ENCODE data around the gene FOLR2. TPM values are rescaled to one million over a fixed set of nuclear protein-coding genes. Genes with fewer than 3 reads are reported as not detected.

Gene FOLR2
- total RNA-seq, 1 donor from 2014 or later, result 19.4 TPM

- H3K4me3 ChIP-seq, result no peak overlapping the region
- H3K27me3 ChIP-seq, result peaks cover 24% of the 10 kb centered on the region
- H3K27ac ChIP-seq, result no peak overlapping the region
- H3K36me3 ChIP-seq, result peaks cover 0 to 7% of the 10 kb centered on the region in 2 donors
- no peaks in the 10 kb centered on the region for H3K9me3 ChIP-seq
- intact Hi-C loops (cut with DNase I), result no loop called here
- peaks cover 40% of the 10 kb centered on the region for H3K4me1 ChIP-seq
- TF ChIP-seq POLR2AphosphoS5 (IDR thresholded peaks at IDR 0.05; ENCODE audit: insufficient read depth in 1 of 2, low read depth in 1 of 2) (no peak), POLR2A (IDR thresholded peaks at IDR 0.05) (no peak)
- TF ChIP-seq, protein P1, sequence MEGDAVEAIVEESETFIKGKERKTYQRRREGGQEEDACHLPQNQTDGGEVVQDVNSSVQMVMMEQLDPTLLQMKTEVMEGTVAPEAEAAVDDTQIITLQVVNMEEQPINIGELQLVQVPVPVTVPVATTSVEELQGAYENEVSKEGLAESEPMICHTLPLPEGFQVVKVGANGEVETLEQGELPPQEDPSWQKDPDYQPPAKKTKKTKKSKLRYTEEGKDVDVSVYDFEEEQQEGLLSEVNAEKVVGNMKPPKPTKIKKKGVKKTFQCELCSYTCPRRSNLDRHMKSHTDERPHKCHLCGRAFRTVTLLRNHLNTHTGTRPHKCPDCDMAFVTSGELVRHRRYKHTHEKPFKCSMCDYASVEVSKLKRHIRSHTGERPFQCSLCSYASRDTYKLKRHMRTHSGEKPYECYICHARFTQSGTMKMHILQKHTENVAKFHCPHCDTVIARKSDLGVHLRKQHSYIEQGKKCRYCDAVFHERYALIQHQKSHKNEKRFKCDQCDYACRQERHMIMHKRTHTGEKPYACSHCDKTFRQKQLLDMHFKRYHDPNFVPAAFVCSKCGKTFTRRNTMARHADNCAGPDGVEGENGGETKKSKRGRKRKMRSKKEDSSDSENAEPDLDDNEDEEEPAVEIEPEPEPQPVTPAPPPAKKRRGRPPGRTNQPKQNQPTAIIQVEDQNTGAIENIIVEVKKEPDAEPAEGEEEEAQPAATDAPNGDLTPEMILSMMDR (IDR thresholded peaks at IDR 0.05), result no peak
- DNase-seq (ENCODE audit: extremely low spot score in 2 of 2), result no peak
Observed at GRCh38 chr11:72242141-72242540, 25.5 kb downstream of the FOLR2 start.

DNA sequence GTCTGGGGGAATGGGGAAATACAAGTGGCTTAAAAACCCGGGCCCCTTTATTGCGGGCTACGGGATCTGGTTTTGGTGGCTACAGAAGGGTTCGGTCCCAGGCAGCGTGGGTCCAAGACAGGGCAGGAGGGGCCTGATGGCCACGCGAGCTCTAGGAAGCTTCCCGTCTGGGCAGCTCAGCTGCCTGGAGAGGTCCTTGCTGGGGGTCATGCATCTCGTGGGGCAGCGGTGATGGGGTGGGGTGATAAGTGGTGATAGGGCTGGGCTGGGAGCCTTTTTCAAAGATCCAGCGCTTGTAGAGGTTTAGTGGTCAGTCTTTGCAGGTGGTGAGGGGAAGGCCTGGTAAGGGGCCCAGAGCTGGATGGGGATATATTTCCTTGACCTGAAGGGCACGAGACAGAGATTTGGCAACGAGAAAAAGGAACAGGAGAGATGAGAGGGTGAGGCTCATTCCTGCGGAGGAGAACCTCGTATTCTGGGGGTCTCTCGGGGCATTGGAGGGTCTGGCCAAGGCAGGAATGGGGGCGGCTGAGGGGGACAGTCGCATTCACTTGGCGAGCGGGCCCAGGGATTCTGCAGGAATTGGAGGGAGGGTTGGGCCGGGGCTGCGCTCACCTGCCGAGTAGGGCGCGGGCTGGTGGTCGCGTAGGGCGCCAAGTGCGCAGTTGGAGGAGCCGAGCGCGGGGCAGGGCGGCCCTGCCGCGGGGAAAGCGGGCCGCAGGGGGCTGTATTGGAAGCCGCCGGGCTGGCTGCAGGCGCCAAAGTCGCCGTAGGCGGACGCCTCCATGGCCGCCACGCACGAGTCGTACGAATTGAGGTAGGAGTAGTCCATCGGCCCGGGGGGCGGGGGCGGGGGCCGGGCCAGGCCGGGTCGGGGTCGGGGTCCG, 26.8 kb downstream of the FOLR2 start:
- Histone ChIP-seq H3K27me3 (peaks cover 24% of the 10 kb centered on the region), H3K27ac (no peak overlapping the region), H3K4me1 (peaks cover 39% of the 10 kb centered on the region), H3K36me3 (no peaks in the 10 kb centered on the region), H3K9me3 (no peaks in the 10 kb centered on the region), H3K4me3 (peak overlapping the region in 1 of 2 donors; percentile 22)
- no peak for DNase-seq (ENCODE audit: extremely low spot score in 2 of 2)
- no peak for TF ChIP-seq POLR2AphosphoS5 (IDR thresholded peaks at IDR 0.05; ENCODE audit: insufficient read depth in 1 of 2, low read depth in 1 of 2)
- no peak for TF ChIP-seq POLR2A (IDR thresholded peaks at IDR 0.05)
- TF ChIP-seq, protein P1 (IDR thresholded peaks at IDR 0.05), result no peak
- intact Hi-C loops (cut with DNase I), result no loop called here

DNA sequence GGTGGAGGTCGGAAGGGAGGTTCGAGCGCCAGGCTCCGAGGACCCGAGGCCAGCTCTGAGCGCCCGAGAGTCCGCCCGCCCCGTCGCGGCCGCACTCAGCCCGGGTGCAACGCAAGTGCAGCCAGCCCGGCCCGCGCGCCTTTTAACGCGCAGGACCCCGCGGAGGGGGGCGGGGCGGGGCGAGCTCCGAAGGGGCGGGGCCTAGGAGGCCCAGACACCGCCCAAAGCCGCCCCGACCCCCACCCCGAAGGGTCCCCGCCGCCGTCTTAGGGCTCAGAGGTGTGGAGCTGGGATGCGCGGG, 27.4 kb downstream of the FOLR2 start, which contains the start of gene PHOX2A:
PHOX2A (minus strand) TSS at position 117 of the 301 bp plus-strand sequence. CDS start 172 bp downstream, outside the sequence.
- Histone ChIP-seq H3K27me3 (peaks cover 24% of the 10 kb centered on the region), H3K9me3 (no peaks in the 10 kb centered on the region), H3K4me3 (peak within 1 kb of the TSS in 1 of 2 donors; percentile 22), H3K4me1 (peaks cover 33% of the 10 kb centered on the region), H3K36me3 (no peaks in the 10 kb centered on the region), H3K27ac (no peak within 1 kb of the TSS)
- no peak for TF ChIP-seq POLR2AphosphoS5 (IDR thresholded peaks at IDR 0.05; ENCODE audit: insufficient read depth in 1 of 2, low read depth in 1 of 2)
- TF ChIP-seq POLR2A (IDR thresholded peaks at IDR 0.05), result no peak
- TF ChIP-seq, protein P1 (IDR thresholded peaks at IDR 0.05), result no peak
- DNase-seq (ENCODE audit: extremely low spot score in 2 of 2), result no peak
- intact Hi-C loops (cut with DNase I), result no loop called here

GRCh38 chr11:72244361-72245262, 28.0 kb downstream of the FOLR2 start:
- TF ChIP-seq POLR2AphosphoS5 (IDR thresholded peaks at IDR 0.05; ENCODE audit: insufficient read depth in 1 of 2, low read depth in 1 of 2) (no peak), POLR2A (IDR thresholded peaks at IDR 0.05) (no peak)
- TF ChIP-seq, protein P1 (IDR thresholded peaks at IDR 0.05), result no peak
- no peaks in the 10 kb centered on the region for H3K9me3 ChIP-seq
- H3K4me1 ChIP-seq, result peaks cover 27% of the 10 kb centered on the region
- intact Hi-C loops (cut with DNase I), result no loop called here
- no peaks in the 10 kb centered on the region for H3K36me3 ChIP-seq
- H3K4me3 ChIP-seq, result peak overlapping the region in 1 of 2 donors; percentile 22
- no peak overlapping the region for H3K27ac ChIP-seq
- DNase-seq (ENCODE audit: extremely low spot score in 2 of 2), result no peak
- peaks cover 24% of the 10 kb centered on the region for H3K27me3 ChIP-seq
